Breast epithelium (tissue), 4 donors: Measurements from ENCODE around the gene RALY. TPM values are rescaled to one million over a fixed set of nuclear protein-coding genes. Genes with fewer than 3 reads are reported as not detected.

Experiments
- DNase-seq, 2 donors: peaks; one replicate each; pipeline ENCODE4 v3.0.0-alpha.2; 2019; ENCODE audit warnings: low spot score in 2 of 2
- H3K27ac ChIP-seq, 2 donors: fragments of 200-600 bp; sonication (generic) in 1 of 2; one replicate each; pipeline ENCODE4 v1.5.1; 2016 to 2019; ENCODE audit warnings: mild to moderate bottlenecking in 1 of 2
- H3K27me3 ChIP-seq, 2 donors: fragments of 200-600 bp; sonication (generic) in 1 of 2; one replicate each; pipeline versions ENCODE4 v1.5.1 to v1.6.0; 2017 to 2019; ENCODE audit warnings: control low read depth in 1 of 2, mild to moderate bottlenecking in 1 of 2
- H3K36me3 ChIP-seq: fragments of 200-600 bp; one replicate; pipeline ENCODE4 v1.5.1; 2019
- H3K4me1 ChIP-seq, 2 donors: fragments of 200-600 bp; sonication (generic); one replicate each; pipeline ENCODE4 v1.5.1; 2016 to 2019; ENCODE audit warnings: control low read depth in 1 of 2
- H3K4me3 ChIP-seq, 3 donors: fragments of 200-600 bp; sonication (generic); 1 replicate in 2 of 3; 2 replicates in 1 of 3; pipeline ENCODE4 v1.5.1; 2016 to 2019; ENCODE audit warnings: mild to moderate bottlenecking in 3 of 3, moderate library complexity in 2 of 3
- H3K9me3 ChIP-seq, 2 donors: fragments of 200-600 bp; sonication (generic) in 1 of 2; one replicate each; pipeline ENCODE4 v1.5.1; 2016 to 2019; ENCODE audit warnings: control low read depth in 1 of 2
- POLR2A ChIP-seq: fragments of 450-650 bp; IDR thresholded peaks from one replicate; pipeline ENCODE4 v1.6.1; 2016; ENCODE audit warnings: antibody characterized with exemption, mild to moderate bottlenecking, moderate library complexity
- POLR2AphosphoS5 ChIP-seq, 3 donors: sonication (generic); formaldehyde crosslinking; IDR thresholded peaks; one replicate each; pipeline ENCODE4 v1.6.1; 2017; ENCODE audit warnings: antibody characterized with exemption in 3 of 3
- intact Hi-C: fragments of 100-400 bp; cut with DNase I; formaldehyde crosslinking; loops from one replicate; pipeline ENCODE4 v1.15.1; 2023; ENCODE audit warnings: low total_unique reads
- total RNA-seq, 3 donors: library from RNA; depleted of rRNA; stranded (reverse); fragments of >200 nt; gene quantifications; one replicate each; pipeline ENCODE4 v1.1.0, GENCODE V29; 2016
- TF ChIP-seq, protein P1 (sequence below), 3 donors: fragments of 450-650 bp; IDR thresholded peaks; one replicate each; pipeline ENCODE4 v1.5.1; 2016 to 2017; ENCODE audit warnings: antibody characterized with exemption in 3 of 3, mild to moderate bottlenecking in 3 of 3, moderate library complexity in 3 of 3

Gene RALY
- total RNA-seq, 3 donors from 2014 or later, result 73.5 to 120 (median 96.4) TPM

DNA sequence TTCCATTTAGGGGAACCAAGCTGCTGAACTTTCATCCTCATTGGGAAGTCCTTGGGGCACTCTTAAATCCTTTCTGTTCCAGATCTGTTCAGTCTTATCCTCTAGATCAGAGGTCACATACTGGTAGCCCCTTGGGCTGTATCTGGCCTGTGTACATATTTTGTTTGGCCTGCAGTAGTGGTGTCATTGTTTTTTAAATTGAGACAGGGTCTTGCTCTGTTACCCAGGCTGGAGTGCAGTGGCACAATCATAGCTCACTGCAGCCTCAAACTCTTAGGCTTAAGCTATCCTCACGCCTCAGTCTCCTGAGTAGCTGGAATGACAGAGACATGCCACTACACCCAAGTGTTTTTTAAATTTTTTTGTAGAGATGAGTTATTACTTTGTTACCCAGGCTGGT, 14.8 kb downstream of the RALY start:
- Histone ChIP-seq H3K4me3 (no peak overlapping the region), H3K27me3 (no peaks in the 10 kb centered on the region), H3K27ac (no peak overlapping the region), H3K4me1 (no peaks in the 10 kb centered on the region), H3K36me3 (no peaks in the 10 kb centered on the region), H3K9me3 (no peaks in the 10 kb centered on the region)
- intact Hi-C loops, result no loop called here
- no peak for DNase-seq
- TF ChIP-seq POLR2A (no peak), POLR2AphosphoS5 (IDR thresholded peaks at IDR 0.05) (no peak)
- TF ChIP-seq, protein P1, sequence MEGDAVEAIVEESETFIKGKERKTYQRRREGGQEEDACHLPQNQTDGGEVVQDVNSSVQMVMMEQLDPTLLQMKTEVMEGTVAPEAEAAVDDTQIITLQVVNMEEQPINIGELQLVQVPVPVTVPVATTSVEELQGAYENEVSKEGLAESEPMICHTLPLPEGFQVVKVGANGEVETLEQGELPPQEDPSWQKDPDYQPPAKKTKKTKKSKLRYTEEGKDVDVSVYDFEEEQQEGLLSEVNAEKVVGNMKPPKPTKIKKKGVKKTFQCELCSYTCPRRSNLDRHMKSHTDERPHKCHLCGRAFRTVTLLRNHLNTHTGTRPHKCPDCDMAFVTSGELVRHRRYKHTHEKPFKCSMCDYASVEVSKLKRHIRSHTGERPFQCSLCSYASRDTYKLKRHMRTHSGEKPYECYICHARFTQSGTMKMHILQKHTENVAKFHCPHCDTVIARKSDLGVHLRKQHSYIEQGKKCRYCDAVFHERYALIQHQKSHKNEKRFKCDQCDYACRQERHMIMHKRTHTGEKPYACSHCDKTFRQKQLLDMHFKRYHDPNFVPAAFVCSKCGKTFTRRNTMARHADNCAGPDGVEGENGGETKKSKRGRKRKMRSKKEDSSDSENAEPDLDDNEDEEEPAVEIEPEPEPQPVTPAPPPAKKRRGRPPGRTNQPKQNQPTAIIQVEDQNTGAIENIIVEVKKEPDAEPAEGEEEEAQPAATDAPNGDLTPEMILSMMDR (IDR thresholded peaks at IDR 0.05), result no peak

- no peak for DNase-seq
- TF ChIP-seq POLR2AphosphoS5 (IDR thresholded peaks at IDR 0.05), result no peak
- TF ChIP-seq, protein P1 (IDR thresholded peaks at IDR 0.05), result no peak
- TF ChIP-seq POLR2A, result no peak
These were observed 16.8 kb downstream of the RALY start for GRCh38 chr20:34010405-34010931.

DNA sequence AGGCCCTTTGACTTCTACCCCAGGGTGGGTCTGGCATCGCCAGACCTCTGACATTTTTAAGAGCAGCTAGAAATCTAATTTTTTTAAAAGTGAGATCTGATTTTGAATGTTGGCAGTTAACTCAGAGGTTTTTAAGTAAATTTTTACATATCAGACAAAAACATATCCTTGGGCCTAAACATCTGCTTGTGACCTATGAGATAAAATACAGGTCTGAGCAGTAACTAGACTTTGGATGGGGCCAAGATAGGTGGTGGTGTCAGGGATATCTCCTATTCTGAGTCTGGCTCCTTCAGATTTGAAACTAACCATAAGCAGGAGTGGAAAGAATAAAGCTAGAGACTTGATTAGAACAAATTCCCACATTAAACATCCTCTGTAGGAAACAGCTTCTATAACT, 17.6 kb downstream of the RALY start:
- no peak for DNase-seq
- H3K36me3 ChIP-seq, result no peaks in the 10 kb centered on the region
- intact Hi-C loops, result no loop called here
- H3K27ac ChIP-seq, result no peak overlapping the region
- TF ChIP-seq POLR2AphosphoS5 (IDR thresholded peaks at IDR 0.05) (no peak), POLR2A (no peak)
- TF ChIP-seq, protein P1 (IDR thresholded peaks at IDR 0.05), result no peak
- no peaks in the 10 kb centered on the region for H3K9me3 ChIP-seq
- H3K4me3 ChIP-seq, result no peak overlapping the region
- no peaks in the 10 kb centered on the region for H3K27me3 ChIP-seq
- peaks cover 0 to 2% of the 10 kb centered on the region in 2 donors for H3K4me1 ChIP-seq

More at GRCh38 chr20:34010405-34010931, 16.8 kb downstream of the RALY start:
- intact Hi-C loops, result no loop called here
- H3K9me3 ChIP-seq, result no peaks in the 10 kb centered on the region
- no peaks in the 10 kb centered on the region for H3K27me3 ChIP-seq
- no peak overlapping the region for H3K4me3 ChIP-seq
- H3K27ac ChIP-seq, result no peak overlapping the region
- H3K36me3 ChIP-seq, result no peaks in the 10 kb centered on the region
- no peaks in the 10 kb centered on the region for H3K4me1 ChIP-seq

DNA sequence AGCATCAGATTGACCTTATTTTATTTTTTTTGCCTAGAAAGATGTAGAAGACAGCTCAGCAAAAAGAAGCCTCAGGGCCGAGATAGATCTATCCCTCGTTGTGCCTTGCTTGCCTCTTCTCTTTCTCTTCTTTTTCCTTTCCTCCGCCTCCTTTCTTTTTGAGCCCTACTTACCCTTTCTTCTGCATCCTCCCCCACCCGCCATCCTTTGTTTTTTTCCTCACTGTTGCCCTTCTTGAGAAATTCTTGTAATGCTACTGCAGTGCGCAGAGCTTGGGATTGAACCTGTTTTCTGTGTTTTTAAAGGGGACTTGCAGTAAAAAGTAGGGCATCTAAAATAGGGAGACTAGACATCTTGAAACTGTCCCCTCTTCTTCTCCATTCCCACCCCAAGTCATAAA, 18.6 kb downstream of the RALY start:
- intact Hi-C loops, result no loop called here
- H3K27ac ChIP-seq, result no peak overlapping the region

DNA sequence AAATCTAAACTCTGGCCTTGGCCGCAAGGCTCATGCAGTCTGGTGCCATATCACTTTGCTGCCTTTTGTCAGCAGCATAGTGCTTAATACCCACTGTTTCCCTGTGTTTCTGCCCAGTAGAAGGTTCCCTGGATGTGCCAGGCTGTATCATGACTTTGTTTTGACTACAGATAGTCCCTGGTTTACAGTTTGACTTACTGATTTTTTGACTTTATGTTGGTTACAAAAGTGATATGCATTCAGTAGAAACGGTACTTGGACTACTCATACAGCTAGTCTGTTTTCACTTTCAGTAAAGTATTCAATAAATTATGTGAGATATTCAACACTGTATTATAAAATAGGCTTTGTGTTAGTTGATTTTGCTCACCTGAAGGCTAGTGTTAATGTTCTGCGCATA, 19.0 kb downstream of the RALY start:
- no peak overlapping the region for H3K27ac ChIP-seq
- no peak for TF ChIP-seq POLR2A
- TF ChIP-seq, protein P1 (IDR thresholded peaks at IDR 0.05), result no peak
- TF ChIP-seq POLR2AphosphoS5 (IDR thresholded peaks at IDR 0.05), result no peak
- intact Hi-C loops, result no loop called here
- no peaks in the 10 kb centered on the region for H3K27me3 ChIP-seq
- H3K4me3 ChIP-seq, result no peak overlapping the region
- H3K36me3 ChIP-seq, result no peaks in the 10 kb centered on the region
- no peaks in the 10 kb centered on the region for H3K9me3 ChIP-seq
- no peak for DNase-seq
- H3K4me1 ChIP-seq, result peaks cover 0 to 2% of the 10 kb centered on the region in 2 donors

More for the DNA sequence above, 18.6 kb downstream of the RALY start:
- peaks cover 0 to 2% of the 10 kb centered on the region in 2 donors for H3K4me1 ChIP-seq
- H3K27me3 ChIP-seq, result no peaks in the 10 kb centered on the region
- TF ChIP-seq POLR2A (no peak), POLR2AphosphoS5 (IDR thresholded peaks at IDR 0.05) (no peak)
- TF ChIP-seq, protein P1 (IDR thresholded peaks at IDR 0.05), result no peak
- H3K9me3 ChIP-seq, result no peaks in the 10 kb centered on the region
- DNase-seq, result no peak
- no peak overlapping the region for H3K4me3 ChIP-seq
- H3K36me3 ChIP-seq, result no peaks in the 10 kb centered on the region
